H9 (cell line): ENCODE results near the gene SLC6A15. TPM values are rescaled to one million over a fixed set of nuclear protein-coding genes. Genes with fewer than 3 reads are reported as not detected.

Source experiments
- DNase-seq: peaks from one replicate; pipeline ENCODE4 v3.0.0-alpha.2; 2017
- H2AFZ ChIP-seq: one replicate; pipeline ENCODE4 v1.6.1; 2013; ENCODE audit warnings: mild to moderate bottlenecking, low read length, control low read depth, moderate library complexity
- H2AK5ac ChIP-seq: 2 replicates; pipeline ENCODE4 v1.6.1; 2013; ENCODE audit warnings: low read length, control low read depth, mixed read lengths; ENCODE audit not compliant: insufficient read length
- H2BK120ac ChIP-seq: one replicate; pipeline ENCODE4 v1.6.1; 2013; ENCODE audit warnings: low read depth, mild to moderate bottlenecking, low read length, control low read depth, inconsistent platforms; ENCODE audit not compliant: poor library complexity, severe bottlenecking
- H2BK12ac ChIP-seq: 2 replicates; pipeline ENCODE4 v1.6.1; 2013; ENCODE audit warnings: low read length, control low read depth, mixed read lengths, low read depth; ENCODE audit not compliant: insufficient read length
- H2BK15ac ChIP-seq: 2 replicates; pipeline ENCODE4 v1.6.1; 2013; ENCODE audit warnings: low read depth, low read length, control low read depth
- H2BK20ac ChIP-seq: one replicate; pipeline ENCODE4 v1.6.1; 2013; ENCODE audit warnings: low read depth, mild to moderate bottlenecking, low read length, control low read depth, inconsistent platforms; ENCODE audit not compliant: poor library complexity, severe bottlenecking
- H2BK5ac ChIP-seq: 2 replicates; pipeline ENCODE4 v1.6.1; 2013; ENCODE audit warnings: low read length, control low read depth, mixed read lengths; ENCODE audit not compliant: insufficient read length
- H3K14ac ChIP-seq: 2 replicates; pipeline ENCODE4 v1.6.1; 2013; ENCODE audit warnings: low read length, control low read depth; ENCODE audit not compliant: insufficient read depth
- H3K18ac ChIP-seq: 2 replicates; pipeline ENCODE4 v1.6.1; 2013; ENCODE audit warnings: low read depth, mild to moderate bottlenecking, mixed read lengths, low read length, control low read depth; ENCODE audit not compliant: insufficient read length
- H3K23ac ChIP-seq: 2 replicates; pipeline ENCODE4 v1.6.1; 2013; ENCODE audit warnings: low read length, control low read depth, mixed read lengths, low read depth; ENCODE audit not compliant: insufficient read length
- H3K23me2 ChIP-seq: 2 replicates; pipeline ENCODE4 v1.6.1; 2013; ENCODE audit warnings: low read depth, mild to moderate bottlenecking, mixed read lengths, low read length, control low read depth; ENCODE audit not compliant: insufficient read length, poor library complexity, severe bottlenecking
- H3K27ac ChIP-seq: 2 replicates; pipeline ENCODE4 v1.5.1; 2013; ENCODE audit warnings: low read length, control low read depth, mixed read lengths, low read depth; ENCODE audit not compliant: insufficient read length
- H3K27me3 ChIP-seq: 2 replicates; pipeline ENCODE4 v1.6.1; 2013; ENCODE audit warnings: low read length, control low read depth, inconsistent platforms; ENCODE audit not compliant: insufficient read depth
- H3K4ac ChIP-seq: 2 replicates; pipeline ENCODE4 v1.6.1; 2013; ENCODE audit warnings: low read depth, mild to moderate bottlenecking, control low read depth, inconsistent platforms, low read length, moderate library complexity
- H3K4me1 ChIP-seq: 2 replicates; pipeline ENCODE4 v1.6.1; 2013; ENCODE audit warnings: low read length, control low read depth, inconsistent platforms; ENCODE audit not compliant: insufficient read depth
- H3K4me2 ChIP-seq: 2 replicates; pipeline ENCODE4 v1.6.1; 2013; ENCODE audit warnings: low read length, control low read depth, mixed read lengths; ENCODE audit not compliant: insufficient read length, insufficient read depth
- H3K56ac ChIP-seq: 2 replicates; pipeline ENCODE4 v1.6.1; 2013; ENCODE audit warnings: low read depth, mild to moderate bottlenecking, mixed read lengths, low read length, control low read depth; ENCODE audit not compliant: insufficient read length
- H3K79me1 ChIP-seq: 2 replicates; pipeline ENCODE4 v1.6.1; 2013; ENCODE audit warnings: low read depth, mild to moderate bottlenecking, moderate library complexity, low read length, control low read depth, inconsistent platforms; ENCODE audit not compliant: insufficient read depth, poor library complexity, severe bottlenecking
- H3K79me2 ChIP-seq: 2 replicates; pipeline ENCODE4 v1.6.1; 2013; ENCODE audit warnings: low read length, control low read depth, inconsistent platforms; ENCODE audit not compliant: insufficient read depth
- H3K9ac ChIP-seq: 2 replicates; pipeline ENCODE4 v1.6.1; 2013; ENCODE audit warnings: low read length, control low read depth, mixed read lengths; ENCODE audit not compliant: insufficient read length; ENCODE audit errors: extremely low read depth
- H3K9me3 ChIP-seq: one replicate; pipeline ENCODE4 v1.6.1; 2013; ENCODE audit warnings: low read depth, low read length, inconsistent platforms; ENCODE audit not compliant: control insufficient read depth
- H3T11ph ChIP-seq: one replicate; pipeline ENCODE4 v1.6.1; 2013; ENCODE audit warnings: mild to moderate bottlenecking, low read length, control low read depth, inconsistent platforms
- H4K20me1 ChIP-seq: one replicate; pipeline ENCODE4 v1.6.1; 2013; ENCODE audit not compliant: control insufficient read depth, insufficient read length, insufficient read depth
- H4K5ac ChIP-seq: 2 replicates; pipeline ENCODE4 v1.6.1; 2013; ENCODE audit warnings: low read depth, mild to moderate bottlenecking, mixed read lengths, low read length, control low read depth; ENCODE audit not compliant: insufficient read length
- H4K8ac ChIP-seq: replicated peaks from 2 replicates; pipeline ENCODE4 v1.6.1; 2013; ENCODE audit warnings: low read length, control low read depth, mixed read lengths, low read depth; ENCODE audit not compliant: insufficient read length
- H4K91ac ChIP-seq: 2 replicates; pipeline ENCODE4 v1.6.1; 2013; ENCODE audit warnings: low read depth, mild to moderate bottlenecking, moderate library complexity, mixed read lengths, low read length, control low read depth; ENCODE audit not compliant: insufficient read length
- H3K27ac Mint-ChIP-seq, 3 experiments: 2 replicates in 2 of 3; 3 replicates in 1 of 3; pipeline ENCODE4 v1.8.0; 2020 to 2021; ENCODE audit warnings: mixed read lengths in 3 of 3, mild to moderate bottlenecking in 1 of 3, moderate library complexity in 1 of 3
- H3K27me3 Mint-ChIP-seq: 2 replicates; pipeline ENCODE4 v1.8.0; 2021; ENCODE audit warnings: low read depth, mild to moderate bottlenecking, moderate library complexity, mixed read lengths
- H3K36me3 Mint-ChIP-seq, 3 experiments: 2 replicates in 2 of 3; 3 replicates in 1 of 3; pipeline ENCODE4 v1.8.0; 2020 to 2021; ENCODE audit warnings: low read depth in 3 of 3, mixed read lengths in 3 of 3; ENCODE audit not compliant: insufficient read depth in 1 of 3
- H3K4me1 Mint-ChIP-seq, 2 experiments: 2 replicates each; pipeline ENCODE4 v1.8.0; 2020; ENCODE audit warnings: mixed read lengths in 2 of 2
- H3K4me3 Mint-ChIP-seq, 2 experiments: 2 replicates in 1 of 2; 3 replicates in 1 of 2; pipeline ENCODE4 v1.8.0; 2020 to 2021; ENCODE audit warnings: mild to moderate bottlenecking in 2 of 2, mixed read lengths in 2 of 2, moderate library complexity in 1 of 2
- H3K9me3 Mint-ChIP-seq, 2 experiments: 2 replicates in 1 of 2; 3 replicates in 1 of 2; pipeline ENCODE4 v1.8.0; 2020; ENCODE audit warnings: mild to moderate bottlenecking in 2 of 2, mixed read lengths in 2 of 2, moderate library complexity in 1 of 2
- WGBS: extraction: QIAGEN DNeasy Blood & Tissue Kit; methylation state at CpG from one replicate; pipeline ENCODE4 v1.1.7; 2013; ENCODE audit warnings: missing lambda C conversion rate, low lambda C conversion rate, mixed read lengths; ENCODE audit not compliant: insufficient read length; ENCODE audit errors: extremely low coverage; 5-methylcytosine and 5-hydroxymethylcytosine counted together
- total RNA-seq: library from RNA; stranded (reverse); gene quantifications from 2 replicates; pipeline ENCODE4 v1.2.1, GENCODE V29; 2021
- TF ChIP-seq, protein P1 (sequence below): fragments of 200-600 bp; sonication (generic); conservative IDR thresholded peaks from 3 replicates; pipeline ENCODE4 v1.8.0; 2021; ENCODE audit warnings: antibody characterized with exemption, mild to moderate bottlenecking

The SLC6A15 gene
- total RNA-seq, 1 experiment from 2014 or later = 12.9 TPM

GRCh38 chr12:84825149-84825548, 87.5 kb downstream of the SLC6A15 start:
- Mint-ChIP-seq H3K36me3 (no peaks in the 10 kb centered on the region), H3K27ac (no peak overlapping the region), H3K4me1 (peaks cover 0 to 2% of the 10 kb centered on the region in 2 experiments; a peak in 2 of 4 replicates), H3K27me3 (peaks cover 2% of the 10 kb centered on the region; the same call in 1 of the 2 replicates), H3K9me3 (no peaks in the 10 kb centered on the region), H3K4me3 (no peak overlapping the region)
- Histone ChIP-seq H2BK5ac (no peak overlapping the region), H3K79me2 (no peaks in the 10 kb centered on the region), H4K8ac (no peak overlapping the region), H3K56ac (no peak overlapping the region), H2BK15ac (no peak overlapping the region), H2AK5ac (no peak overlapping the region), H4K5ac (no peak overlapping the region), H3K4ac (no peak overlapping the region), H3T11ph (no peak overlapping the region), H3K23ac (no peak overlapping the region), H3K9ac (no peak overlapping the region), H2BK120ac (no peak overlapping the region), H3K27me3 (no peaks in the 10 kb centered on the region), H3K79me1 (no peaks in the 10 kb centered on the region), H3K18ac (no peak overlapping the region), H2BK20ac (no peak overlapping the region), H3K4me1 (no peaks in the 10 kb centered on the region), H3K14ac (no peak overlapping the region), H4K91ac (no peak overlapping the region), H3K27ac (no peak overlapping the region), H3K4me2 (no peak overlapping the region), H3K9me3 (no peaks in the 10 kb centered on the region), H3K23me2 (no peaks in the 10 kb centered on the region), H2AFZ (no peak overlapping the region), H2BK12ac (no peak overlapping the region), H4K20me1 (no peaks in the 10 kb centered on the region)
- TF ChIP-seq, protein P1, sequence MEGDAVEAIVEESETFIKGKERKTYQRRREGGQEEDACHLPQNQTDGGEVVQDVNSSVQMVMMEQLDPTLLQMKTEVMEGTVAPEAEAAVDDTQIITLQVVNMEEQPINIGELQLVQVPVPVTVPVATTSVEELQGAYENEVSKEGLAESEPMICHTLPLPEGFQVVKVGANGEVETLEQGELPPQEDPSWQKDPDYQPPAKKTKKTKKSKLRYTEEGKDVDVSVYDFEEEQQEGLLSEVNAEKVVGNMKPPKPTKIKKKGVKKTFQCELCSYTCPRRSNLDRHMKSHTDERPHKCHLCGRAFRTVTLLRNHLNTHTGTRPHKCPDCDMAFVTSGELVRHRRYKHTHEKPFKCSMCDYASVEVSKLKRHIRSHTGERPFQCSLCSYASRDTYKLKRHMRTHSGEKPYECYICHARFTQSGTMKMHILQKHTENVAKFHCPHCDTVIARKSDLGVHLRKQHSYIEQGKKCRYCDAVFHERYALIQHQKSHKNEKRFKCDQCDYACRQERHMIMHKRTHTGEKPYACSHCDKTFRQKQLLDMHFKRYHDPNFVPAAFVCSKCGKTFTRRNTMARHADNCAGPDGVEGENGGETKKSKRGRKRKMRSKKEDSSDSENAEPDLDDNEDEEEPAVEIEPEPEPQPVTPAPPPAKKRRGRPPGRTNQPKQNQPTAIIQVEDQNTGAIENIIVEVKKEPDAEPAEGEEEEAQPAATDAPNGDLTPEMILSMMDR = no peak
- DNase-seq = no peak
- no CpG with 5 or more reads among the region's 2 CpGs for WGBS
